ENCODE measurements around the gene NPIPA5. TPM values are rescaled to one million over a fixed set of nuclear protein-coding genes. Genes with fewer than 3 reads are reported as not detected.
"Not testable (repeated sequence)": the region's sequence is repeated elsewhere in the genome, so short reads cannot be mapped to it uniquely, and the experiment has no call there.

NPIPA5 gene
- total RNA-seq, 1 donor from 2014 or later = not detected

- no peaks in the 10 kb centered on the region for H3K27me3 Mint-ChIP-seq (ENCODE audit: insufficient read depth, low read depth)
- Histone ChIP-seq H3K4me3 (no peak overlapping the region), H3K27me3 (no peaks in the 10 kb centered on the region), H2AFZ (replicated peaks) (no peak overlapping the region), H3K27ac (no peak overlapping the region), H3K9me3 (ENCODE audit: low read depth) (no peaks in the 10 kb centered on the region), H3K4me2 (no peak overlapping the region), H3K4me1 (no peaks in the 10 kb centered on the region), H3K79me2 (ENCODE audit: low read depth) (no peaks in the 10 kb centered on the region), H3F3A (ENCODE audit: low read depth) (no peaks in the 10 kb centered on the region), H4K20me1 (ENCODE audit: low read depth) (no peaks in the 10 kb centered on the region), H3K36me3 (no peaks in the 10 kb centered on the region), H3K9ac (no peak overlapping the region)
- TF ChIP-seq, protein P1, sequence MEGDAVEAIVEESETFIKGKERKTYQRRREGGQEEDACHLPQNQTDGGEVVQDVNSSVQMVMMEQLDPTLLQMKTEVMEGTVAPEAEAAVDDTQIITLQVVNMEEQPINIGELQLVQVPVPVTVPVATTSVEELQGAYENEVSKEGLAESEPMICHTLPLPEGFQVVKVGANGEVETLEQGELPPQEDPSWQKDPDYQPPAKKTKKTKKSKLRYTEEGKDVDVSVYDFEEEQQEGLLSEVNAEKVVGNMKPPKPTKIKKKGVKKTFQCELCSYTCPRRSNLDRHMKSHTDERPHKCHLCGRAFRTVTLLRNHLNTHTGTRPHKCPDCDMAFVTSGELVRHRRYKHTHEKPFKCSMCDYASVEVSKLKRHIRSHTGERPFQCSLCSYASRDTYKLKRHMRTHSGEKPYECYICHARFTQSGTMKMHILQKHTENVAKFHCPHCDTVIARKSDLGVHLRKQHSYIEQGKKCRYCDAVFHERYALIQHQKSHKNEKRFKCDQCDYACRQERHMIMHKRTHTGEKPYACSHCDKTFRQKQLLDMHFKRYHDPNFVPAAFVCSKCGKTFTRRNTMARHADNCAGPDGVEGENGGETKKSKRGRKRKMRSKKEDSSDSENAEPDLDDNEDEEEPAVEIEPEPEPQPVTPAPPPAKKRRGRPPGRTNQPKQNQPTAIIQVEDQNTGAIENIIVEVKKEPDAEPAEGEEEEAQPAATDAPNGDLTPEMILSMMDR (IDR thresholded peaks at IDR 0.05) = no peak
- TF ChIP-seq EZH2 (IDR thresholded peaks at IDR 0.05) = no peak
- no peak for TF ChIP-seq EZH2phosphoT487 (IDR thresholded peaks at IDR 0.05)
- no peaks in the 10 kb centered on the region for H3K9me3 Mint-ChIP-seq
- H3K36me3 Mint-ChIP-seq = no peaks in the 10 kb centered on the region
- no peaks in the 10 kb centered on the region for H3K4me1 Mint-ChIP-seq
- no peak for DNase-seq (ENCODE audit: low spot score)
- no peak overlapping the region for H3K4me3 Mint-ChIP-seq
- no peak overlapping the region for H3K27ac Mint-ChIP-seq
Measured at GRCh38 chr16:15415511-15415985, 37.5 kb upstream of the NPIPA5 start.

DNA sequence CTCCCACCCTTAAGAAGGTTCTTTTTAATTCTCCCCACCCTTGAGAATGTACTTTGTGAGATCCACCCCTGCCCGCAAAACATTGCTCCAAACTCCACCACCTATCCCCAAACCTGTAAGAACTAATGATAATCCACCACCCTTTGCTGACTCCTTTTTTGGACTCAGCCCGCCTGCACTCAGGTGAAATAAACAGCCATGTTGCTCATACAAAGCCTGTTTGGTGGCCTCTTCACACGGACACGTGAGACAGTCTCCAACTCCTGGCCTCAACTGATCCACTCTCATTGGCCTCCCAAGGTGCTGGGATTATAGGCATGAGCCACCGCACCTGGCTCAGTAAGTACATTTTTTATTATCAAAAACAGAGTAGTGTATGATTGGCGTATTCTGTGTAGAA lies 31.4 kb upstream of the NPIPA5 start:
- H3K27me3 Mint-ChIP-seq (ENCODE audit: insufficient read depth, low read depth); H3K4me1 ChIP-seq; H3K36me3 ChIP-seq; H3K4me2 ChIP-seq; H2AFZ ChIP-seq (replicated peaks); H3K79me2 ChIP-seq (ENCODE audit: low read depth); H3K27ac Mint-ChIP-seq; H3K4me1 Mint-ChIP-seq; H3K27me3 ChIP-seq; H3K9me3 ChIP-seq (ENCODE audit: low read depth); H3K4me3 Mint-ChIP-seq; H4K20me1 ChIP-seq (ENCODE audit: low read depth); H3K9ac ChIP-seq; H3K9me3 Mint-ChIP-seq; DNase-seq (ENCODE audit: low spot score); H3K27ac ChIP-seq; H3K36me3 Mint-ChIP-seq; H3K4me3 ChIP-seq; H3F3A ChIP-seq (ENCODE audit: low read depth): not testable (repeated sequence)

DNA sequence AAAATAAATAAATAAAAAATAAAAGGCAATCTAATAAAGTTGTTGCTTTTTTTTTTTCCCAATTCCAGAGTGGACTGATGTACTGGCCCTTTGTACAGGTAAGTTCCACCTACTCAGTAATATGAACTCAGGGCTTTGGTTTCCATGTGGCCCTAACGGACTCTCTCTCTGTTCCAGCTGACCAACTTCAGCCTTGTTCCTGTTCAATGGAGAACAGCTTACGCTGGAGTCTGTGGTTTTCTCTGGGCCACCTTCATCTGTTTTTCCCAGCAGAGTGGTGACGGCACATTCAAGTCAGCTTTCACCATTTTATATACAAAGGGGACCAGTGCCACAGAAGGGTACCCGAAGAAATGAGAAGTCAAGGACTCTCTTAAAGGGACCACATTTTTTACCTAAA lies 29.7 kb upstream of the NPIPA5 start:
- not testable (repeated sequence) for H3K36me3 Mint-ChIP-seq; H3K36me3 ChIP-seq; H3K9ac ChIP-seq; H4K20me1 ChIP-seq (ENCODE audit: low read depth); H3K4me3 ChIP-seq; H3K9me3 Mint-ChIP-seq; H3K79me2 ChIP-seq (ENCODE audit: low read depth); H3K4me1 ChIP-seq; H3K27ac Mint-ChIP-seq; H3K27me3 ChIP-seq; H3K9me3 ChIP-seq (ENCODE audit: low read depth); H3K4me1 Mint-ChIP-seq; H2AFZ ChIP-seq (replicated peaks); DNase-seq (ENCODE audit: low spot score); H3K4me3 Mint-ChIP-seq; H3F3A ChIP-seq (ENCODE audit: low read depth); H3K27ac ChIP-seq; H3K27me3 Mint-ChIP-seq (ENCODE audit: insufficient read depth, low read depth); H3K4me2 ChIP-seq

GRCh38 chr16:15404792-15405191 lies 26.7 kb upstream of the NPIPA5 start:
- Mint-ChIP-seq H3K9me3 (no peaks in the 10 kb centered on the region), H3K4me1 (no peaks in the 10 kb centered on the region), H3K4me3 (no peak overlapping the region), H3K36me3 (no peaks in the 10 kb centered on the region), H3K27ac (peak overlapping the region; percentile 58), H3K27me3 (ENCODE audit: insufficient read depth, low read depth) (peaks cover 4% of the 10 kb centered on the region)
- TF ChIP-seq, protein P1 (IDR thresholded peaks at IDR 0.05) = no peak
- TF ChIP-seq EZH2phosphoT487 (IDR thresholded peaks at IDR 0.05) = no peak
- TF ChIP-seq EZH2 (IDR thresholded peaks at IDR 0.05) = no peak
- no peaks in the 10 kb centered on the region for H3F3A ChIP-seq (ENCODE audit: low read depth)
- no peak overlapping the region for H3K4me3 ChIP-seq
- no peaks in the 10 kb centered on the region for H3K4me1 ChIP-seq
- H4K20me1 ChIP-seq (ENCODE audit: low read depth) = no peaks in the 10 kb centered on the region
- H3K79me2 ChIP-seq (ENCODE audit: low read depth) = no peaks in the 10 kb centered on the region
- H2AFZ ChIP-seq (replicated peaks) = no peak overlapping the region
- no peak overlapping the region for H3K9ac ChIP-seq
- no peak for DNase-seq (ENCODE audit: low spot score)
- no peaks in the 10 kb centered on the region for H3K36me3 ChIP-seq
- no peak overlapping the region for H3K27ac ChIP-seq
- H3K4me2 ChIP-seq = no peak overlapping the region
- H3K9me3 ChIP-seq (ENCODE audit: low read depth) = no peaks in the 10 kb centered on the region
- H3K27me3 ChIP-seq = no peaks in the 10 kb centered on the region

- H3K4me3 ChIP-seq; H3K27ac Mint-ChIP-seq; H3K79me2 ChIP-seq (ENCODE audit: low read depth); H3K9me3 ChIP-seq (ENCODE audit: low read depth); H3K4me1 Mint-ChIP-seq; H3K4me1 ChIP-seq; H3K36me3 ChIP-seq; H3K9ac ChIP-seq; H2AFZ ChIP-seq (replicated peaks); H3K27me3 ChIP-seq; H3K27ac ChIP-seq; H3F3A ChIP-seq (ENCODE audit: low read depth); H3K9me3 Mint-ChIP-seq; H3K4me2 ChIP-seq; H3K4me3 Mint-ChIP-seq; DNase-seq (ENCODE audit: low spot score); H3K27me3 Mint-ChIP-seq (ENCODE audit: insufficient read depth, low read depth); H3K36me3 Mint-ChIP-seq; H4K20me1 ChIP-seq (ENCODE audit: low read depth): not testable (repeated sequence)
Measured at GRCh38 chr16:15404091-15404490, 26.0 kb upstream of the NPIPA5 start.

Measured in neural progenitor cell (in vitro differentiated cells).